HepG2 (cell line): ENCODE measurements around the gene MAB21L4. TPM values are rescaled to one million over a fixed set of nuclear protein-coding genes. Genes with fewer than 3 reads are reported as not detected.
A peak's percentile ranks its signal among the peaks of the same experiment; 100 is the strongest.

ENCODE experiments used
- ATAC-seq: fragments of 200-7000 bp; cut with Tn5 transposase; 3 replicates; pipeline ENCODE4 v1.9.1; 2020; ENCODE audit warnings: mild to moderate bottlenecking, moderate library complexity
- BruUV-seq: library from RNA; stranded (reverse); fragments of 400-500 nt; replicated peaks from 2 replicates; lab custom pipeline; 2021; lab: Mats Ljungman, UMichigan
- CTCF ChIA-PET: fragments of 300-600 bp; formaldehyde crosslinking; extraction: SDS; loops from one replicate; lab custom pipeline; 2021; ENCODE audit warnings: low total read pairs, inconsistent platforms, low intra/inter-chr PET ratio; lab: Yijun Ruan, JAX
- POLR2A ChIA-PET: fragments of 350-600 bp; sonication (Branson Sonifier 250); formaldehyde crosslinking; loops from one replicate; lab custom pipeline; 2020; ENCODE audit warnings: antibody characterized with exemption, inconsistent platforms; lab: Yijun Ruan, JAX
- DNase-seq: peaks from one replicate; pipeline ENCODE4 v3.0.0-alpha.2; 2015; ENCODE audit warnings: low spot score
- FAIRE-seq: peaks from 3 replicates; lab custom pipeline; 2011; peaks lifted over from hg19 to GRCh38; lab: Jason Lieb, UNC
- H2AFZ ChIP-seq: one replicate; pipeline ENCODE4 v1.6.1; 2011; ENCODE audit warnings: low read length, inconsistent platforms
- H3K27ac ChIP-seq: fragments of 300-600 bp; 3 replicates; pipeline ENCODE4 v1.8.0; 2011; ENCODE audit warnings: mixed run types, mild to moderate bottlenecking, mixed read lengths, low read length, inconsistent platforms; ENCODE audit not compliant: insufficient read depth; ENCODE audit errors: extremely low read length
- H3K27me3 ChIP-seq, 2 experiments: fragments of 200-600 bp in 1 of 2; 2 replicates in 1 of 2; 3 replicates in 1 of 2; pipeline versions ENCODE4 v1.6.0 to v1.8.0; 2011; ENCODE audit warnings: low read length in 2 of 2, mild to moderate bottlenecking in 2 of 2, moderate library complexity in 2 of 2, inconsistent platforms in 1 of 2; ENCODE audit not compliant: insufficient read depth in 2 of 2, control insufficient read depth in 1 of 2
- H3K36me3 ChIP-seq, 2 experiments: fragments of 200-600 bp in 1 of 2; replicated peaks in 1 of 2; 2 replicates in 1 of 2; 3 replicates in 1 of 2; pipeline versions ENCODE4 v1.5.1 to v1.8.0; 2011; ENCODE audit warnings: low read length in 2 of 2, inconsistent platforms in 1 of 2; ENCODE audit not compliant: insufficient read depth in 2 of 2, control insufficient read depth in 1 of 2
- H3K4me1 ChIP-seq: 2 replicates; pipeline ENCODE4 v1.5.1; 2012; ENCODE audit warnings: low read length, inconsistent platforms; ENCODE audit not compliant: insufficient read depth
- H3K4me2 ChIP-seq: 2 replicates; pipeline ENCODE4 v1.6.0; 2011; ENCODE audit warnings: low read depth, low read length, inconsistent platforms
- H3K4me3 ChIP-seq, 3 experiments: fragments of 200-600 bp in 1 of 3; sonication (generic), shearing (Covaris generic) in 1 of 3; replicated peaks in 1 of 3; 2 replicates each; pipeline ENCODE4 v1.5.1; 2011 to 2016; ENCODE audit warnings: low read length in 3 of 3, inconsistent platforms in 2 of 3, low read depth in 2 of 3, mild to moderate bottlenecking in 2 of 3, control low read depth in 1 of 3, mixed read lengths in 1 of 3; ENCODE audit not compliant: insufficient read depth in 1 of 3
- H3K79me2 ChIP-seq: one replicate; pipeline ENCODE4 v1.6.1; 2011; ENCODE audit warnings: low read length, inconsistent platforms; ENCODE audit not compliant: insufficient read depth
- H3K9ac ChIP-seq: 2 replicates; pipeline ENCODE4 v1.6.0; 2011; ENCODE audit warnings: mild to moderate bottlenecking, low read depth, low read length, inconsistent platforms; ENCODE audit not compliant: insufficient read depth
- H3K9me3 ChIP-seq: 2 replicates; pipeline ENCODE4 v1.5.1; 2012; ENCODE audit warnings: mild to moderate bottlenecking, low read length
- H4K20me1 ChIP-seq: 2 replicates; pipeline ENCODE4 v1.6.0; 2011; ENCODE audit warnings: inconsistent platforms, mild to moderate bottlenecking, low read length, moderate library complexity; ENCODE audit not compliant: insufficient read depth
- ARID5B ChIP-seq: IDR thresholded peaks from 2 replicates; pipeline ENCODE4 v1.4.0; 2020; ENCODE audit warnings: mild to moderate bottlenecking, missing genetic modification reagents
- BCL6 ChIP-seq: IDR thresholded peaks from 2 replicates; pipeline ENCODE4 v1.6.1; 2016; ENCODE audit warnings: missing genetic modification reagents, missing compliant biosample characterization
- DRAP1 ChIP-seq: IDR thresholded peaks from 2 replicates; pipeline ENCODE4 v1.6.1; 2016; ENCODE audit warnings: missing genetic modification reagents, missing compliant biosample characterization
- FLYWCH1 ChIP-seq: sonication (generic); formaldehyde crosslinking; IDR thresholded peaks from 2 replicates; pipeline ENCODE4 v1.8.1; 2023; ENCODE audit warnings: mild to moderate bottlenecking, missing genetic modification reagents
- HNRNPLL ChIP-seq: fragments of 200-400 bp; formaldehyde crosslinking; IDR thresholded peaks from 2 replicates; pipeline ENCODE4 v1.6.1; 2017; ENCODE audit warnings: mild to moderate bottlenecking, low read depth, low read length; ENCODE audit not compliant: poor library complexity, severe bottlenecking
- IRF9 ChIP-seq: sonication (generic); formaldehyde crosslinking; IDR thresholded peaks from 2 replicates; pipeline ENCODE4 v1.8.0; 2022; ENCODE audit warnings: missing genetic modification reagents, mild to moderate bottlenecking, borderline replicate concordance
- MIER3 ChIP-seq: IDR thresholded peaks from 2 replicates; pipeline ENCODE4 v1.6.1; 2016; ENCODE audit warnings: missing compliant biosample characterization, borderline replicate concordance
- SKIL ChIP-seq: sonication (generic); formaldehyde crosslinking; IDR thresholded peaks from 2 replicates; pipeline ENCODE4 v1.8.0; 2022; ENCODE audit warnings: missing genetic modification reagents, mild to moderate bottlenecking, moderate library complexity, borderline replicate concordance
- ZNF12 ChIP-seq: sonication (generic); formaldehyde crosslinking; IDR thresholded peaks from 2 replicates; pipeline ENCODE4 v1.5.0; 2020; ENCODE audit warnings: missing genetic modification reagents
- ZNF124 ChIP-seq: sonication (generic); formaldehyde crosslinking; IDR thresholded peaks from 2 replicates; pipeline ENCODE4 v1.4.0; 2020; ENCODE audit warnings: missing genetic modification reagents
- ZNF605 ChIP-seq: sonication (generic); formaldehyde crosslinking; IDR thresholded peaks from 2 replicates; pipeline ENCODE4 v1.8.0; 2022; ENCODE audit warnings: mild to moderate bottlenecking, missing genetic modification reagents
- ZNF614 ChIP-seq: IDR thresholded peaks from 2 replicates; pipeline ENCODE4 v1.6.1; 2018; ENCODE audit warnings: missing biosample characterization, missing genetic modification reagents, inconsistent platforms, borderline replicate concordance
- ZNF883 ChIP-seq: sonication (generic); formaldehyde crosslinking; IDR thresholded peaks from 2 replicates; pipeline ENCODE4 v1.5.1; 2020; ENCODE audit warnings: mild to moderate bottlenecking, missing genetic modification reagents; ENCODE audit errors: not compliant biosample characterization
- ZSCAN30 ChIP-seq: sonication (generic); formaldehyde crosslinking; IDR thresholded peaks from 2 replicates; pipeline ENCODE4 v1.5.0; 2020; ENCODE audit warnings: mild to moderate bottlenecking, missing genetic modification reagents
- WGBS: methylation state at CpG from one replicate; pipeline ENCODE4 v1.1.6; 2017; ENCODE audit warnings: low lambda C conversion rate; 5-methylcytosine and 5-hydroxymethylcytosine counted together
- in situ Hi-C: cut with HindIII; loops from 2 replicates; pipeline ENCODE4 v1.10.0; 2017; ENCODE audit warnings: low pct_unique_long_range_greater_than_20kb; ENCODE audit not compliant: extremely low pct_ligation_motif_present
- intact Hi-C: fragments of 100-400 bp; cut with micrococcal nuclease; formaldehyde crosslinking; loops from one replicate; pipeline ENCODE4 v1.10.0; 2022; ENCODE audit not compliant: unreplicated experiment
- polyA plus RNA-seq, 8 experiments: library from polyadenylated mRNA; depleted of rRNA in 3 of 8; stranded (reverse) in 7 of 8; unstranded in 1 of 8; fragments of >200 nt; fragmentation: Illumina TruSeq in 4 of 8; extraction: Trizol in 4 of 8; gene quantifications; 2 replicates each; pipeline versions ENCODE4 v1.2.1 to v1.2.3, GENCODE V29; 2011 to 2016; ENCODE audit warnings: low read depth in 4 of 8, missing spikeins in 1 of 8, mixed read lengths in 1 of 8; ENCODE audit not compliant: insufficient read depth in 1 of 8
- total RNA-seq, 5 experiments: library from RNA; depleted of rRNA; stranded (reverse); fragments of >200 nt; fragmentation: Illumina TruSeq; extraction: Trizol; gene quantifications; 2 replicates each; pipeline ENCODE4 v1.2.3, GENCODE V29; 2016; ENCODE audit warnings: low read depth in 1 of 5

The MAB21L4 gene
- total and polyA plus RNA-seq, 2 of the 13 experiments (the other 11 are each of a cell fraction or from before 2014, with no cell fraction given): 3.0 to 14.0 TPM

- TF ChIP-seq ZNF605 (CRISPR knock-in tag): no peak
- no peak for TF ChIP-seq FLYWCH1 (CRISPR knock-in tag)
- no peak for TF ChIP-seq ZNF124 (CRISPR knock-in tag)
- TF ChIP-seq ZNF614: no peak
- no peak for TF ChIP-seq ZSCAN30 (CRISPR knock-in tag)
- no peak for TF ChIP-seq ZNF883 (CRISPR knock-in tag)
Measured at GRCh38 chr2:240906911-240907590, 11.1 kb upstream of the MAB21L4 start (continued).

- CTCF ChIA-PET: no interaction called here
- 15% methylated on average over 12 of the region's 23 CpGs for WGBS
- intact Hi-C loops: no loop called here
- TF ChIP-seq HNRNPLL (peak; percentile 14), ZNF12 (CRISPR knock-in tag) (no peak), BCL6 (CRISPR knock-in tag) (no peak), DRAP1 (CRISPR knock-in tag) (no peak), ARID5B (CRISPR knock-in tag) (no peak), SKIL (CRISPR knock-in tag) (no peak), IRF9 (CRISPR knock-in tag) (0 out of 2 replicates have a peak, but pooled peaks have one; percentile 15), MIER3 (CRISPR knock-in tag) (no peak)
Measured at GRCh38 chr2:240906141-240906910, 10.4 kb upstream of the MAB21L4 start, which contains the start of gene CROCC2. Gene CROCC2, plus strand, starts transcription at chr2:240906336. Its CDS starts 178 bp downstream, at chr2:240906514.

More at GRCh38 chr2:240906141-240906910, 10.4 kb upstream of the MAB21L4 start, which contains the start of gene CROCC2:
- H3K9me3 ChIP-seq: no peaks in the 10 kb centered on the region
- H3K4me2 ChIP-seq: peak within 1 kb of the TSS; percentile 45
- H3K9ac ChIP-seq: no peak within 1 kb of the TSS
- no peaks in the 10 kb centered on the region for H3K36me3 ChIP-seq
- no peak within 1 kb of the TSS for H2AFZ ChIP-seq
- peak; percentile 48 for ATAC-seq
- no peak for DNase-seq
- BruUV-seq: no TSS peak
- no peak within 1 kb of the TSS for H3K27ac ChIP-seq
- peak within 1 kb of the TSS in 1 of 3 experiments; percentile 29; a peak in 1 of 6 replicates for H3K4me3 ChIP-seq
- peaks cover 48% of the 10 kb centered on the region for H3K4me1 ChIP-seq
- H3K27me3 ChIP-seq: peaks cover 16 to 75% of the 10 kb centered on the region in 2 experiments
- no peaks in the 10 kb centered on the region for H4K20me1 ChIP-seq
- no peaks in the 10 kb centered on the region for H3K79me2 ChIP-seq
- in situ Hi-C loops: no loop called here
- POLR2A ChIA-PET: no interaction called here
- no peak for FAIRE-seq
